Measurements from ENCODE around the gene MED27. TPM values are rescaled to one million over a fixed set of nuclear protein-coding genes. Genes with fewer than 3 reads are reported as not detected.
A peak's percentile ranks its signal among the peaks of the same experiment; 100 is the strongest.
"Not testable (repeated sequence)": the region's sequence is repeated elsewhere in the genome, so short reads cannot be mapped to it uniquely, and the experiment has no call there.

Gene MED27
- total and polyA plus RNA-seq, 2 experiments from 2014 or later = 18.3 to 69.2 TPM

DNA sequence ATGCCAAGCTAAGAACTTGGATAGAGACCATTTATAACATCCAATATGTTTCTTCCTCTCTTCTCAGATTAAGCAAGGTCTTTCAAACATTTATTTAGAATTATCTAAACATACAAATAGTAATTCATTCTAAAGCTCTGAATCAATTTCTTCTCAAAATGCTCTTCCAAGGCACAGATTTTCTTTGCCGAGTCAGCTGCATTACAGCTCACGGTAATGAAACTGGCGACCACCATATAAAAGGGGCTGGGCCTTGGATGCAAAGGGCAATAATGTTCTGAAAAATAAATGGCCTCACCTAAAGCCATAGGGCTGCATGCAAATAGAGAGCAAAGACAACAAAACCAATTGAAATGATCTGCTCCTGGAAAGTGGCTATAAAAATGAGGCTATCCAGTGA, 63.8 kb downstream of the MED27 start:
- Histone ChIP-seq H3K36me3 (no peaks in the 10 kb centered on the region), H3K9me3 (ENCODE audit: low read depth) (no peaks in the 10 kb centered on the region), H3K27ac (no peak overlapping the region), H3K4me1 (ENCODE audit: low read depth) (no peaks in the 10 kb centered on the region), H3K4me3 (no peak overlapping the region), H3K27me3 (no peaks in the 10 kb centered on the region)
- TF ChIP-seq, protein P1, sequence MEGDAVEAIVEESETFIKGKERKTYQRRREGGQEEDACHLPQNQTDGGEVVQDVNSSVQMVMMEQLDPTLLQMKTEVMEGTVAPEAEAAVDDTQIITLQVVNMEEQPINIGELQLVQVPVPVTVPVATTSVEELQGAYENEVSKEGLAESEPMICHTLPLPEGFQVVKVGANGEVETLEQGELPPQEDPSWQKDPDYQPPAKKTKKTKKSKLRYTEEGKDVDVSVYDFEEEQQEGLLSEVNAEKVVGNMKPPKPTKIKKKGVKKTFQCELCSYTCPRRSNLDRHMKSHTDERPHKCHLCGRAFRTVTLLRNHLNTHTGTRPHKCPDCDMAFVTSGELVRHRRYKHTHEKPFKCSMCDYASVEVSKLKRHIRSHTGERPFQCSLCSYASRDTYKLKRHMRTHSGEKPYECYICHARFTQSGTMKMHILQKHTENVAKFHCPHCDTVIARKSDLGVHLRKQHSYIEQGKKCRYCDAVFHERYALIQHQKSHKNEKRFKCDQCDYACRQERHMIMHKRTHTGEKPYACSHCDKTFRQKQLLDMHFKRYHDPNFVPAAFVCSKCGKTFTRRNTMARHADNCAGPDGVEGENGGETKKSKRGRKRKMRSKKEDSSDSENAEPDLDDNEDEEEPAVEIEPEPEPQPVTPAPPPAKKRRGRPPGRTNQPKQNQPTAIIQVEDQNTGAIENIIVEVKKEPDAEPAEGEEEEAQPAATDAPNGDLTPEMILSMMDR (IDR thresholded peaks at IDR 0.05; ENCODE audit: low read depth, low read length) = no peak
- no peak for DNase-seq (ENCODE audit: low read depth in 1 of 2, low spot score in 1 of 2)

DNA sequence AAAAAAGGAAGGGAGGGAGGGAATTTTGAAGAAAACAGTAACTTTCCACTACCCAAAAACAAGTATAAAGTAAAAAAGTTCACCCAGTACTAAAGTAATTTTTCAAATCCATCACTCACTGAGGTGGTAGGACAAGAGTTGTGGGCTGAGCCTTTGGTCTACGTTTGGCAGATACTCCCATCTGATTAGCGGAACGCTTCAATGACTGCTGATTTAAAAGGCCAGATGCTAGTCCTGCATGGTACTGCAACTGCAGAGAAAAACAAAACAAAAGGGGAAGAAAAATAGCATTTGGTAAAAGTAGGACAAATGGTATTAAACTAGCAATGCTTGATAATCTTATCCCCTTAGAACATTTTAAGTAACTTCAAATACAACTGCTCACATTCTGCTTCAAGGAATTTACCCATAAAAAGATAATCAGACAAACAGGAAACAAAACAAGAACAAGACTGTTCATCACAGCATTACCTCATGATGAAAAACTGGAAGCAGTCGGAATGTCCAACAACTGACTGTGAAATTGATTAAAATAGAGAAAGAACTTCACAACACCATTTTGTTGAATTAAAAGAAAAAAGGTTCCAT, 65.4 kb downstream of the MED27 start:
- TF ChIP-seq, protein P1 (IDR thresholded peaks at IDR 0.05; ENCODE audit: low read depth, low read length) = no peak
- Histone ChIP-seq H3K4me3 (no peak overlapping the region), H3K36me3 (no peaks in the 10 kb centered on the region), H3K9me3 (ENCODE audit: low read depth) (no peaks in the 10 kb centered on the region), H3K4me1 (ENCODE audit: low read depth) (no peaks in the 10 kb centered on the region), H3K27ac (no peak overlapping the region), H3K27me3 (no peaks in the 10 kb centered on the region)
- peak in 1 of 2 donors; percentile 33 for DNase-seq (ENCODE audit: low read depth in 1 of 2, low spot score in 1 of 2)

DNA sequence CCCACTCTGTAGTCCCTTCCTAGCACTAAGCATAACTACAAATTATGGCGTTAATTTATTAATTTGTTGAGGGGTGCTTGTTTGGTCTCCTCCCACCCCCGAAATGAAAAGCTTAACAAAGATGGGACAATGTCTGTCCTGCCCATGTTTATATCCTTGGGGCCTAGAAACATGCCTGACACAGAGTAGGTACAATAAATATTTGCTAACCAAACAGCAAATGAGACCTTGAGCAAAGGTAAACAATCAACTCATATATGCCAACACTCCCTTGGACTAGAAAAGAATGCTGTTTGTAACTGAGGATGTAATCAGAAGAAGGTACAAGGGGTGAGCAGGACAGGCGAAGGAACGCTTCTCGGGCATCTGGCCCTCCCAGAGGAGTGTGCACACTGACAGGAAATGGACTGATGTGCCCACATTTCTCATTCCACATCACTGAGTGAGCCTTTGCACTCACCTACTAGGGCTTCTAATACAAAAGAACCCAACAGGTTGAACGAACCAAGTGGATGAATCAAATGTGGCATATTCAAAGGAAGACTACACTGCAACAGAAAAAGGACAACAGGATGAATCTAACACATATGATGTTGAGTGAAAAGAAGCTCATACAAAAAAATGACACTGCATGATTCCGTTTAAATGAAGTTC, 66.8 kb downstream of the MED27 start:
- no peaks in the 10 kb centered on the region for H3K9me3 ChIP-seq (ENCODE audit: low read depth)
- H3K4me3 ChIP-seq = no peak overlapping the region
- no peaks in the 10 kb centered on the region for H3K27me3 ChIP-seq
- H3K27ac ChIP-seq = no peak overlapping the region
- H3K4me1 ChIP-seq (ENCODE audit: low read depth) = no peaks in the 10 kb centered on the region
- H3K36me3 ChIP-seq = no peaks in the 10 kb centered on the region
- TF ChIP-seq, protein P1 (IDR thresholded peaks at IDR 0.05; ENCODE audit: low read depth, low read length) = no peak
- DNase-seq (ENCODE audit: low read depth in 1 of 2, low spot score in 1 of 2) = no peak

DNA sequence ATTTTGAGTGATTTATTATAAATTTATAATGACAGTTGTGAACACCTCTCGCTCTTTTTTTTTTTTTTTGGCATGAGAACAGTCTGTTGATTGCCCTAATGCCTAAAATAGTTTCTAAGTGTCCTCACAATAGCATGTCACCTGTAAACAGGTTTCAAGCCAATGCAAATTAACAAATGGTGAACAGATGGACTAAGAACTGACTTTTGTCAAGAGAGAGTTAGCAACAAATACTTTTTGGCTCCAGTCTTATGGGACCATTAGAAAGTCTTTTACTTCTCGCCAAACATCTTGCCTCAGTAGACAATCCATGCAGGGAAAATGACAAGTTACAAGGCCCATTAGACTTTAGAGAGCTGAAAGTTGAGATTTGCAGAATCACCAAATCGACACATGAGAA, 67.8 kb downstream of the MED27 start:
- Histone ChIP-seq H3K27me3 (no peaks in the 10 kb centered on the region), H3K4me3 (no peak overlapping the region), H3K27ac (no peak overlapping the region), H3K9me3 (ENCODE audit: low read depth) (no peaks in the 10 kb centered on the region), H3K36me3 (no peaks in the 10 kb centered on the region), H3K4me1 (ENCODE audit: low read depth) (no peaks in the 10 kb centered on the region)
- TF ChIP-seq, protein P1 (IDR thresholded peaks at IDR 0.05; ENCODE audit: low read depth, low read length) = no peak
- no peak for DNase-seq (ENCODE audit: low read depth in 1 of 2, low spot score in 1 of 2)

DNA sequence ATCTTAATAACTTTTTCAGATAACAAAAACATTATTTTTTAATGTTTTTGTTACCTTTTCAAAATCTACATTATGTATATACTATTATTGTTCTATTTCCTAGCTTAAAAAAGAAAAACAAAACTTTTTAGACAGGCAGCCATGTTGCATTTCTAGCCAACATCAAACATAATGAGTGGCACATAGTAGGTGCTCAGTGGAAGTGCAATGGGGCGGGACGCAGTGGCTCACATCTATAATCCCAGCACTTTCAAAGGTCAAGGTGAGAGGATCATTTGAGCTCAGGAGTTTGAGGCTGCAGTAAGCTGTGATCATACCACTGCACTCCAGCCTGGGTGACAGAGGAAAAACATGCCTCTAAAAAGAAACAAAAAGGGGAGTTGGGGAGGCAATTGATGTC, 68.4 kb downstream of the MED27 start:
- Histone ChIP-seq H3K27ac (no peak overlapping the region), H3K4me3 (no peak overlapping the region)
- TF ChIP-seq, protein P1 (IDR thresholded peaks at IDR 0.05; ENCODE audit: low read depth, low read length) = no peak

DNA sequence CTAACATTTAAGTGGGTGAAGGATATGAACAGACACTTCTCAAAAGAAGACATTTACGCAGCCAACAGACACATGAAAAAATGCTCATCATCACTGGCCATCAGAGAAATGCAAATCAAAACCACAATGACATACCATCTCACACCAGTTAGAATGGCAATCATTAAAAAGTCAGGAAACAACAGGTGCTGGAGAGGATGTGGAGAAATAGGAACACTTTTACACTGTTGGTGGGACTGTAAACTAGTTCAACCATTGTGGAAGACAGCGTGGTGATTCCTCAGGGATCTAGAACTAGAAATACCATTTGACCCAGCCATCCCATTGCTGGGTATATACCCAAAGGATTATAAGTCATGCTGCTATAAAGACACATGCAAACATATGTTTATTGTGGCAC, 69.5 kb downstream of the MED27 start:
- H3K4me3 ChIP-seq; H3K9me3 ChIP-seq (ENCODE audit: low read depth); H3K36me3 ChIP-seq; DNase-seq (ENCODE audit: low read depth in 1 of 2, low spot score in 1 of 2); H3K27me3 ChIP-seq; H3K27ac ChIP-seq; H3K4me1 ChIP-seq (ENCODE audit: low read depth): not testable (repeated sequence)

More for the DNA sequence above, 68.4 kb downstream of the MED27 start:
- Histone ChIP-seq H3K9me3 (ENCODE audit: low read depth) (no peaks in the 10 kb centered on the region), H3K36me3 (no peaks in the 10 kb centered on the region), H3K27me3 (no peaks in the 10 kb centered on the region), H3K4me1 (ENCODE audit: low read depth) (no peaks in the 10 kb centered on the region)
- DNase-seq (ENCODE audit: low read depth in 1 of 2, low spot score in 1 of 2) = no peak

All from cardiac muscle cell (in vitro differentiated cells and primary cell).